Thoracic aorta (tissue), 2 donors: ENCODE data around the gene SS18. TPM values are rescaled to one million over a fixed set of nuclear protein-coding genes. Genes with fewer than 3 reads are reported as not detected.

ENCODE experiments used
- ATAC-seq: fragments of 150-250 bp; one replicate; pipeline ENCODE4 v1.8.0; 2017; ENCODE audit warnings: low read depth; ENCODE audit not compliant: insufficient number of reproducible peaks, low FRiP score
- DNase-seq: peaks from one replicate; pipeline ENCODE4 v3.0.0-alpha.2; 2020; ENCODE audit warnings: low spot score
- H3K27ac ChIP-seq, 2 donors: fragments of 200-600 bp; sonication (generic); 1 replicate in 1 of 2; 2 replicates in 1 of 2; pipeline ENCODE4 v1.5.1; 2016; ENCODE audit warnings: mild to moderate bottlenecking in 2 of 2, moderate library complexity in 2 of 2
- H3K27me3 ChIP-seq: fragments of 200-600 bp; sonication (generic); replicated peaks from 2 replicates; pipeline ENCODE4 v1.6.0; 2016; ENCODE audit warnings: mild to moderate bottlenecking; ENCODE audit not compliant: insufficient read depth
- H3K36me3 ChIP-seq: fragments of 200-600 bp; sonication (generic); one replicate; pipeline ENCODE4 v1.5.1; 2016
- H3K4me1 ChIP-seq, 2 donors: fragments of 200-600 bp; sonication (generic); 1 replicate in 1 of 2; 2 replicates in 1 of 2; pipeline versions ENCODE4 v1.5.1 to v1.6.0; 2016; ENCODE audit warnings: low read depth in 2 of 2, mild to moderate bottlenecking in 1 of 2; ENCODE audit not compliant: control insufficient read depth in 1 of 2
- H3K4me3 ChIP-seq: fragments of 200-600 bp; sonication (generic); 2 replicates; pipeline ENCODE4 v1.5.1; 2016; ENCODE audit warnings: mild to moderate bottlenecking
- H3K9me3 ChIP-seq: fragments of 200-600 bp; sonication (generic); 2 replicates; pipeline ENCODE4 v1.5.1; 2016
- CTCF ChIP-seq: fragments of 200-600 bp; sonication (generic); IDR thresholded peaks from one replicate; pipeline ENCODE4 v1.5.1; 2019; ENCODE audit warnings: antibody characterized with exemption
- total RNA-seq, 2 donors: library from RNA; depleted of rRNA; stranded (reverse); fragments of >200 nt; gene quantifications; one replicate each; pipeline versions ENCODE4 v1.1.0 to v1.2.3, GENCODE V29; 2016

SS18 gene
- total RNA-seq, 2 donors from 2014 or later = 85.0 to 118 TPM

DNA sequence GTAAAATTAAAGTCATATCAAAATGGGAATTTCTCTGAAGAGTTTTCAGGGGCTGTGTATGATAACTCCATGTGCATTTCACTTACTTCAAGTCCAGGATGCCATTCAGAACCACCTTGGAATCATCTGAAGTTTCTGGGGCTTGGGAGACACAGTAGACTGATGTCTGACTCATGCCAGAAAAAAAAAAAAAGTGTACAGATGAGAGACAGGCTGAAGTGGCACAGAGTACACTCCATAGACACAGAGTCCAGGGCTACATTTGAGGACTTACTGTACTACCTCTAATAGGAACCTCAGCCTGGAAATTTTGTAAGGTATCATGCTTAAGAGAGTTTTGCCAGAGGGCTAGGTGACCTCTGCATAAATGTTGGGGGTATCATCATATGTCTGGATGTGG is 92.0 kb downstream of the SS18 start:
- ATAC-seq (no peak), DNase-seq (no peak)
- no peak overlapping the region for H3K27ac ChIP-seq
- no peaks in the 10 kb centered on the region for H3K36me3 ChIP-seq
- H3K27me3 ChIP-seq = no peaks in the 10 kb centered on the region
- no peak for TF ChIP-seq CTCF
- H3K4me3 ChIP-seq = no peak overlapping the region
- no peaks in the 10 kb centered on the region for H3K9me3 ChIP-seq
- H3K4me1 ChIP-seq = no peaks in the 10 kb centered on the region

DNA sequence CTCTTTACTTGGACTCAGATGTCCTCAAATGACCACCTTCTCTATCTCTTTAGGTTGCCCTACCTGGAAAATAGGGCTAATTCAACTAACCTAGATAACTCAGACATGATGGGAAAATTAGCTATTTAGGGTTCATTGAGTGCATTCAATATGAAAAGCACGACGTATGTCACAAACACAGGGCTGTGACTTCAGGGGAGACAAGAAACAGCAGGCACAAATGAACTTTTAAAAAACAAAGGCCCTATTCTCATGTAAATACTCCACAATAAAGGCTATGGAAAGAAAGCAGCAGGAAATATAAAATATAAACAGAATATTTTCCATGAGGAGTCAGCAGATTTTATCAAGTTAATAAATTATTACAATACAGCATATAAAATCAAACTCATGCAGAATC is 97.8 kb downstream of the SS18 start:
- Histone ChIP-seq H3K4me3 (no peak overlapping the region), H3K9me3 (no peaks in the 10 kb centered on the region), H3K4me1 (no peaks in the 10 kb centered on the region), H3K36me3 (no peaks in the 10 kb centered on the region), H3K27me3 (no peaks in the 10 kb centered on the region), H3K27ac (no peak overlapping the region)
- TF ChIP-seq CTCF = no peak
- DNase-seq (no peak), ATAC-seq (no peak)

GRCh38 chr18:25990473-25990872 is 99.9 kb downstream of the SS18 start:
- no peak overlapping the region for H3K4me3 ChIP-seq
- ATAC-seq = no peak

DNA sequence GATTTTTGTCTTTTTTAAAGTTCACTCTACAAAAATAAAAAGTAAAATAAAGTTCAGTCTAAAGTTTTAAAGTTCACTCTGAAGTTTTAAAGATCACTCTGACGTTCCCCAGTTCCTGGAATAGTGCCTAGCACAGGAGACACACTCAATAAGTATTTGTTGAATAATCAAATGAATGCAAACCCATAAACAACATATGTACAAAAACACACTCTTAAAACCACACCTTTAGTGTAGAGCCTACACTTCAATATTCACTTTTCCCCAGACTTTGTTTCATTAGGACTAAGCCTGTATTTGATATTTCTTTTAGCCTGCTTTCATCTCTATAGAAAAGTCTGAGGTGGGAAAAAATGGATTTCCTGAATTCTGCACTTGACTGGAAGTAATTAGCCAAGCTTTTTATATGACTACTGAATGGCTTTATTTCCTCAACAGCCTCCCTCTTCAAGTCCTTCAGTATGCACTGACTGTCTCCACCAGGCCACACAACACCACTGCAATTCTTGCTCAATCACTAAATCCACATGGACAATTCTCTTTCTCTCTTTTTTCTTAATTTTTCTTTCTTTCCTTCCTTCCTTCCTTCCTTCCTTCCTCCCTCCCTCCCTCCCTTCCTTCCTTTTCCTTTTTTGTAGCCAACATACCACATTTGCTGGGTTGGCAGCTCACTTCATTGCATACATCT is 104.6 kb downstream of the SS18 start:
- Histone ChIP-seq H3K4me3 (no peak overlapping the region), H3K4me1 (no peaks in the 10 kb centered on the region), H3K27ac (no peak overlapping the region), H3K27me3 (no peaks in the 10 kb centered on the region), H3K36me3 (no peaks in the 10 kb centered on the region), H3K9me3 (no peaks in the 10 kb centered on the region)
- TF ChIP-seq CTCF = no peak
- no peak for ATAC-seq
- DNase-seq = no peak

More at GRCh38 chr18:25990473-25990872, 99.9 kb downstream of the SS18 start:
- H3K36me3 ChIP-seq = no peaks in the 10 kb centered on the region
- H3K27ac ChIP-seq = no peak overlapping the region
- no peaks in the 10 kb centered on the region for H3K27me3 ChIP-seq
- TF ChIP-seq CTCF = no peak
- no peak for DNase-seq
- H3K4me1 ChIP-seq = no peaks in the 10 kb centered on the region
- H3K9me3 ChIP-seq = no peaks in the 10 kb centered on the region

DNA sequence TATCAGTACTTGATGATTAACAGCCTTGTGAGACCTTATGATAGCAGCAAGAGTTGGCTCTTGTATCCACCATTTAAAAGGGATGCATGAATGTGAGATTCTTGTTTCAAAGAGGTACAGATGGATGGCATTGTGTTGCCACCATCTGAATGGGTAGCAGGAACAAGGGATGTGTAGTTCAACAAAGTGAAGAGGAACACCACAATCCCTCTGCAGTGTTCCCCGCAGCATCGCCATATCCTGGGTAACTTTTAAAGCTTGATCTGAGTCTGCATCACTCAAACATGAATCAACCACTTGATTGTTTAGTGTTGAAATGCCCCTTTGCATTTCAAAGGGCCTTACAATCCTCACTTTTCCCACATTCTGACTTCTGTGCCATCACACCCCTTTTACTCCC is 106.7 kb downstream of the SS18 start:
- H3K27me3 ChIP-seq = no peaks in the 10 kb centered on the region
- no peak overlapping the region for H3K4me3 ChIP-seq
- DNase-seq = no peak
- no peaks in the 10 kb centered on the region for H3K9me3 ChIP-seq
- ATAC-seq = no peak
- H3K36me3 ChIP-seq = no peaks in the 10 kb centered on the region
- no peaks in the 10 kb centered on the region for H3K4me1 ChIP-seq
- no peak overlapping the region for H3K27ac ChIP-seq
- no peak for TF ChIP-seq CTCF
